MM.1S (cell line): ENCODE measurements around the gene CYP2J2.

Experiments used
- CTCF ChIP-seq: fragments of 300-600 bp; sonication (generic); IDR thresholded peaks from 2 replicates; pipeline ENCODE4 v1.5.1; 2016; ENCODE audit warnings: antibody characterized with exemption, low read length, mixed read lengths
- EZH2 ChIP-seq: fragments of 300-600 bp; sonication (generic); optimal IDR thresholded peaks from 2 replicates; pipeline ENCODE3; 2017; ENCODE audit warnings: low read depth, mild to moderate bottlenecking, antibody characterized with exemption, low read length, mixed read lengths
- EZH2phosphoT487 ChIP-seq: fragments of 300-600 bp; sonication (generic); IDR thresholded peaks from 2 replicates; pipeline ENCODE4 v1.6.1; 2018; ENCODE audit warnings: antibody characterized with exemption, low read length

- TF ChIP-seq CTCF, result no peak
- TF ChIP-seq EZH2, result no peak
- no peak for TF ChIP-seq EZH2phosphoT487
Observed at GRCh38 chr1:59952065-59952464, 25.5 kb upstream of the CYP2J2 start.
